Measurements from ENCODE around the gene CRIM1.

DNA sequence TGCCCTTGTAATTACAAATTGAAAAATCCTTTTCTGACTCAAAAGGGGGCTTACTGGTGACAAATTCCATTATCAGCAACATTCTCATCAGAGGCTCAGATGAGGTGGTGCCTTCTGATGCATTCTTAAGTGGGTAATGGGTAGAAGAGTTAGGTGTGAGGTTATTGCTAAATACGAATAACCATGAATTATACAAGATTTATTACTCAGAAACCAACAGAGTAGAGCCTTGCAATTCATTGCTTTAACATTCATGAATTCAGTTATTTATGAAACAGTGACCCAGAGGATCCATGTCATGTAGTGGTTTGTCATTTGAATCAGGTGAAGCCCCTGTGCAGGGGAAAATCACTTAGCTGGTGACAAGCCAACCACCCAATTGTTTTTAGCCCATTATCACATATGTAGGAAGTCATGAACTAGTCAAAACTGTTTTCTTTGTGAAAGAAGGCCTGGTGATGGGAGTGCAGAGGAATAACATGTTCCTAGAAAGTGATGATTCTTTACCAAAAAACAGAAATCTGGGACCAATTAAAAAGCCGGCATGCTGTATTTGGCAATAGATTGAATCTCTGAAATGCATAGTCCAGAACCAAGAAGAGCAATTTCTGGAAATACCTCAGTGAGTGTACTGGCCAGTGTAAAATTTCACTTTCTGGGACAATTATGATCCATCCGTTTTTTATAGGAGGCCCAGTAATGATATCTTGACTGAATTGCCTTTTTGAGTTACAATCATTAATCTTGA lies 70.2 kb downstream of the CRIM1 start:
- TF ChIP-seq CTCF (IDR thresholded peaks at IDR 0.05 in 4 of 5, conservative IDR thresholded peaks at IDR 0.05 in 1 of 5): no peak
- TF ChIP-seq POLR2A (IDR thresholded peaks at IDR 0.05): no peak
